IMR-90 (cell line): Measurements from ENCODE around the gene DUSP14. TPM values are rescaled to one million over a fixed set of nuclear protein-coding genes. Genes with fewer than 3 reads are reported as not detected.

Experiments
- polyA plus RNA-seq, 3 experiments: library from polyadenylated mRNA; depleted of rRNA; stranded (reverse); fragments of >200 nt; gene quantifications; 2 replicates each; pipeline ENCODE4 v1.2.3, GENCODE V29; 2012; ENCODE audit warnings: low replicate concordance in 1 of 3
- total RNA-seq: library from RNA; depleted of rRNA; stranded (reverse); fragments of >200 nt; gene quantifications from 2 replicates; pipeline ENCODE4 v1.2.3, GENCODE V29; 2012; rRNA removed

DUSP14 gene
- total and polyA plus RNA-seq, 2 of the 4 experiments (the other 2 are of a cell fraction), result 97.5 to 127 TPM

Other genes starting within 250 kb of the DUSP14 start
- gene C17orf78, start 113.9 kb upstream of the DUSP14 start, total RNA-seq, result not detected in 2 replicates
- gene C17orf78, start 113.9 kb upstream of the DUSP14 start, polyA plus RNA-seq (2012; rRNA removed), result not detected in 2 replicates
- 35.3 and 39.1 TPM in 2 replicates for gene ACACA, start 83.1 kb upstream of the DUSP14 start, total RNA-seq
- gene ACACA, start 83.1 kb upstream of the DUSP14 start, polyA plus RNA-seq (2012; rRNA removed), result 19.7 and 21.3 TPM in 2 replicates
- gene TADA2A, start 83.0 kb upstream of the DUSP14 start, total RNA-seq, result 17.2 and 19.7 TPM in 2 replicates
- 9.0 and 13.1 TPM in 2 replicates for gene TADA2A, start 83.0 kb upstream of the DUSP14 start, polyA plus RNA-seq (2012; rRNA removed)
- gene SYNRG, start 119.5 kb downstream of the DUSP14 start, total RNA-seq, result 11.4 and 11.7 TPM in 2 replicates
- 12.1 and 15.2 TPM in 2 replicates for gene SYNRG, start 119.5 kb downstream of the DUSP14 start, polyA plus RNA-seq (2012; rRNA removed)
- gene DDX52, start 153.6 kb downstream of the DUSP14 start, total RNA-seq, result 26.7 and 32.2 TPM in 2 replicates
- 11.2 and 12.5 TPM in 2 replicates for gene DDX52, start 153.6 kb downstream of the DUSP14 start, polyA plus RNA-seq (2012; rRNA removed)